Measurements from ENCODE around the gene NELFA. TPM values are rescaled to one million over a fixed set of nuclear protein-coding genes. Genes with fewer than 3 reads are reported as not detected.

NELFA gene
- total RNA-seq, 1 experiment from 2014 or later, result 19.4 TPM

DNA sequence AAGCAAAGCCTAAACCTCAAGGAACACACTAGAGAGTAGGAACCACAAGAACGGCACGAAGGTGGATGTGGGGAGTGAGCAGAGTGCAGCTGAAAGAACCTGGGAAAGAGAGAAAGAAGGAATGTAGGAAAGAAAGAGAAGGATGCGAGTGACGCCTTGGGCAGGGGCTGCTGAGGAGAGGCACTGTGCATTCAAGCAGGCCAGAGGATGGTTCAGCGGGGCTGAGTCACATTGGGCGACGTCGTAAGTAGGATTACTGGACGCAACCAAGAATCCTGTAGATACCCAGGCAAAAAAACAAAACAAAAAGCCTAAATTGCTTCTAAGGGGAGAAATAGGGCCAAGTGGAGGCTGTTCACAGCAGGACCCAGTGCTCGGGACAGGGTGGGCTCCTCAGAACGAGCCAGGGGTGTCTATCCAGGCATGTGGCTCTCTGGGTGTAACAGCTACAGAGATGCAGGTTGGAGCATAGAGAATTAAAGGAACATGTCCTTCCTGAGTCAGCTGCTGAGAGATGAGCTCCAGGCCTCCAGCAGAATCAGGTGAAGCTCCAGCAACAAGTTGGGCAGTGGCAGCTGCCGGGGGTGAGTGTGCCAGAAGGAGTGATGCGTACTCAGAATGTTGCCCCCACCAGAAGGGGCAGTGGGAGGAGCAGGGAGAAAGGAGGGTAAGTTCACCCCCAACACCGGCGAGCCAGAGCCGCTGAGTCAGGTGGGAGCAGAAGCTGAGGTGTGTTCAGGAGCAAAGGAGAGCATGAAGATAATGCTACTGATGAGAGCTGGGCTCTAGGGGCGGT is 38.6 kb downstream of the NELFA start:
- DNase-seq (ENCODE audit: extremely low read depth, low read depth), result no peak

DNA sequence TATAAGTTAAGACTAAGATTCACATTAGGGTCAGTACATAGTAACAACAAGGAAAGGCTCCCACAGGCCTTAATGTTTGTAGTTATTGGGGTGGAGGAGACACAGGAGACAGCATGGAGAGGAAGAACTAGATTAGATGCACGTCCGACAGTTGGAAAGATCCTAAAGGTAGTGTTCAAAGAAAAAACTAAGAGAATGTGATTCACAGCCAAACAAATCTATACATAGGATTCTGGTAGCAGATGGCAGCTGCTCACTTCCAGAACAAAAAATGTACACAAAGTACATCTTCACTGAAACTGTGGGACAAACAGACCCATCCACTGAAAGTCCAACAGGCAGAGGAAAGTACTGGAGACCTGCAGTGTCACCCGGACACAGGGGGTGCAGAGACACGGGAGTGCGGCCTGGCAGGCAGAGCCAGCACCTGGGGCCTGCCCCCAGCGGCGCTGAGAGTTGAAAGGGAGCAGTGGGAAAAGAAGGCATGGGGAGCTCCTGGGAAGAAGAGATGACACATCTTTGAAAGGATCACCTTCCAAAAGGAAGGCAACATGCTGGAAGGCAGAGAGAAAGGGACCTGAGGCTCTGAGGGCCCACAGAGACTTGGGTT is 40.0 kb downstream of the NELFA start:
- no peak for DNase-seq (ENCODE audit: extremely low read depth, low read depth)

DNA sequence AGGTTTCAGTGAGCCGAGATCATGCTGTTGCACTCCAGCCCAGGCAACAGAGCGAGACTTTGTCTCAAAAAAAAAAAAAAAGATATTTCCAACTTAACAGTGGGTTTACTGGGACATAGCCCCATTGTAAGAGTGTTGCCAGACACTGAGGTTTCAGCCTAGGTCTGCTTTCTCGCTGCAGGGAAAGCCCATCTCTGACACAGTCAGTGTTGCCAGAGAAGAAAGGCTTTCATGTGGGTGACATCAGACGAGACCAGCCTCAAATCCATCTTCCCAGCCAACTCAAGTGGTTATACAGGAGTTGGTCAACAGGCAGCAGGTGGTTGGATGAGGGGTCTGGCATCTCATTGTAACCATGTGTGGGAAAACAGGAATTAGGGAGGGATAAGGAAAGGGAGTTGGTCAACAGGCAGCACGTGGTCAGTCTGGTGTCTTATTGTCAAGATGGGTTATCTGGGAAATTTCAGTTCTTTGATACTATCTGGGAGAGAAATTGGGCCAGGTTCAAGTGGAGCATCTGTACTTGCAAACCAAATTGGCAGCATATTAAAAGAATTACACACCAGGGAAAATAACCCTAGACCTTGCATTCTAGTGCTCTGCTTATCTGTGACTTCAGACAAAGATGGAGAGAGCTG is 41.1 kb downstream of the NELFA start:
- no peak for DNase-seq (ENCODE audit: extremely low read depth, low read depth)

DNA sequence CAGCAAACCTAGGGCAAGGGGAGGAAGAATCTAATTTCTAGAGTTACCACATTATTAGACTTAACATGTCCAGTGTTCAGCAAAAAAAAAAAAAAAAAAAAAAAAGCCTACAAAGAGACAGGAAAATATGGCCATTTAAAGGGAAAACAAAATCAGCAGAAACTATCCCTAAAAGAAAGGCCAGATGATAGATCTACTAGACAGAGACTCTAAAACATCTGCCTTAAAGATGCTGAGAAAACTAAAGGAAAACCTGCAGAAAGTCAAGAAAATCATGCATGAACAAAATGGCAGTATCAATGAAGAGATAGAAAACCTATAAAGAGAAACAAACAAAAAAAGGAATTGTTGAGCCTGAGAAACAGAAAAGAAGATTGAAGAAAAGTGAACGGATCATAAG is 43.8 kb downstream of the NELFA start:
- DNase-seq (ENCODE audit: extremely low read depth, low read depth), result no peak

DNA sequence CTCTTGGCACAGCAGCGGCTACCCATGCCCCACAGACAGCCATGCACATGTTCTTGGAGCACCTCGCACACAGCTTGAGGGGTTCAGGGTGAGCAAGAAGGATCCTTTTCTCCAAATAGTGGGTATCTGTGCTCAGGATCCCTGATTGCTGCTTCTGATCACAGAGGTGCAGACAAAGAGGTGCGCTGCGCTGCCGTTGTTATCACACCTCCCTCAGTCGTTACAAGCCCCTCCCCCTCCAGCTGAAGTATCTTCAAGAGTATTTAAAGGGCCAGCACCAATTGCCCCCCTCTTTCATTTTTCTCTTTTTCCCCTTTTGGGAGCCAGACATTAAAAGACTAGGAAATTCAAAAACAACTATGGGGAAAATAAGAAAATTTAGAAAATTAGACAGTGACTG is 44.3 kb downstream of the NELFA start:
- DNase-seq (ENCODE audit: extremely low read depth, low read depth), result no peak

DNA sequence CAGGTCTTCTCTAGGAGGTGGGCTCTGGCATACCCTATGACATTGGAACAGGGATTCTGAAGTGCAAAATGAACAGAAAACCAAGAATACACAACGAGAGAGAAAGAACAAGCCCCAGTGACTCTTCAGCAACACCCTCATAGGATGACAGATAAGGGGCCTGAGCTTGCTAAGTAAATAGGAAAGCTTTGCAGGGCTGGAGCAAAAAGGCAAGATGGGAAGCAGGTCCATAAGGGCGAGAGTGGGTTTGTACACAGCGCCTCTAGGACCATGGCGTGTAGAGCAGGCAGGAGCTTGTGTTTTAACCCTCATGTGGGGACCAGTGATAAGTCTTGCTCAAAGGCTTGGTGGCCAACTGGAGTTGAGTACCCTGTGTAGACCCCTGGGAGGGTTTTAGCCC is 45.8 kb downstream of the NELFA start:
- no peak for DNase-seq (ENCODE audit: extremely low read depth, low read depth)

DNA sequence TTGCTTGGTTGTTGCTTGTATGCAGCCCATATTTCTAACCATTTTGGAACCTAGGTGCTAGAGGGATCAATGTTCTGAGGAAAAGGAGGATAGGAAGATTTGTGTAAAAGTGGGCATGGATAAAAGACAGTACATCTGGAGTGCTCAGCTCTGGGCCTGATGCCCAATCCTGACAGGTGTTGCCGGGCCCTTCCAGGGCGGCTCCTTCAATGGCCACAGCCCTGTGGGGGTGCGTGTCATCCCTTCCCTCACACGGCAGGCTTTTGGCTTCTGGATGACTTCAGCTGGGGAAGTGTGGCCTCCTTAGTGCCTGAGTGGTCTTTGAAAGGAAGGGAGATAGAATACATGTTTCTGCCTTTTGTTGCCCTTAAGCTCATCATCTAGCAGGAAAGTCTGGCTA is 47.2 kb downstream of the NELFA start:
- DNase-seq (ENCODE audit: extremely low read depth, low read depth), result no peak

DNA sequence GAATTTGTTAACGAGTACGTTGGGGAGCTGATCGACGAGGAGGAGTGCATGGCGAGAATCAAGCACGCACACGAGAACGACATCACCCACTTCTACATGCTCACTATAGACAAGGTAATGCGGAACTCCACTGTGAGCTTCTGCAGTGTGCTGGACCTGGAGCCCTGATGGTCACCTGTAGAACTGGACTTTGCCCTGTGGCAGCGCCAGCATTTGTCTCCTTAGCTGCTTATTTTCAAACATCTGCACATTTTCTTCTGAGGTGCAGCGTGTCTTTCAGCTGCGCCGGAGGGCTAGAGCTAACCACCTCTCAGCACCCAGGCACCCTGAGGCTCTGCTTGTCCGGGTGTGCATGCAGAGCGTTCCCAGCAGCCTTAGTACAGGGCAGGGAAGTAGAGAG is 47.7 kb downstream of the NELFA start:
- no peak for DNase-seq (ENCODE audit: extremely low read depth, low read depth)

DNA sequence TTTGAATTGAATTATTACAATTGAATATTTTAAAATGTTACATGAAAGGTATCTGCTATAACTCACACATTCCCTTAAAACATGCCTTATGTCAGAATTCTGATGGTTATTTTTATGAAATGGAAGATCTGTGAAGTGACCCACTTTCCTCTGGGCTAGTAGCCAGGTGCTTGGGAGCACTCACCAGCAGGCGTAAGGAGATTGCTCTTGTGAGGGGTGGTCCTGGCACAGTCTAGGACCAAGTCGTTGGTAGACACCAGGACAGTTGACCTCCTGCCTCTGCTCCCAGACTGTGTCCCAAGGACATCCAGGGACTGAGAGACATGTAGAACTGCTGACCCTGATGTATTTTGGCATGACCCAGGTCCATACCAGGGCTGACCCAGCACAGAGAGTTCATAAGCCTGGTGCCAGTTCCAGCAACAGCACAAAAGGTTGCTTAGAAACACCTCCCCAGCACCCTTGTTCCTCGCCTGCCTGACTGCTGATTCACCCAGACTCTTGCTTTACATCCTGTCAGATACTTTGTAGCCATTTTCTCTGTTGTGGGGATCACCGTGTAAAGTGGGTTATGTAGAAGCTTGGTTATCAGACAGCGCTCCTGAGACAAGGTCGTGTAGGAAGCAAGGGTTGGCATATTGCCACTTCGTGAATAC is 48.5 kb downstream of the NELFA start:
- no peak for DNase-seq (ENCODE audit: extremely low read depth, low read depth)

DNA sequence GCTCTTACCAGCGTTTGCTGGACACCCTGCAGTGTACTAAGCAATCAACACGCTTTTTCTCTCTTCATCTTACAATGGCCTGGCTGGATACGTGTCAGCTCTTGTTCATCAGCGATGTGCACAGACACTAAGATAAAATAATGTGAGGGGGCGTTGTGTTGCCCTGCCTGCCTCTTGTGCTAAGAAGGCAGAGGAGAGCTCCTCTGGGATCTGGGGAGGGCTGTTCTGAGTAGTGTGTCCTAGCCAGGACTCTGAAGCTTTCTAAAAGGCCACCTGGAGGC is 49.7 kb downstream of the NELFA start:
- DNase-seq (ENCODE audit: extremely low read depth, low read depth), result no peak

DNA sequence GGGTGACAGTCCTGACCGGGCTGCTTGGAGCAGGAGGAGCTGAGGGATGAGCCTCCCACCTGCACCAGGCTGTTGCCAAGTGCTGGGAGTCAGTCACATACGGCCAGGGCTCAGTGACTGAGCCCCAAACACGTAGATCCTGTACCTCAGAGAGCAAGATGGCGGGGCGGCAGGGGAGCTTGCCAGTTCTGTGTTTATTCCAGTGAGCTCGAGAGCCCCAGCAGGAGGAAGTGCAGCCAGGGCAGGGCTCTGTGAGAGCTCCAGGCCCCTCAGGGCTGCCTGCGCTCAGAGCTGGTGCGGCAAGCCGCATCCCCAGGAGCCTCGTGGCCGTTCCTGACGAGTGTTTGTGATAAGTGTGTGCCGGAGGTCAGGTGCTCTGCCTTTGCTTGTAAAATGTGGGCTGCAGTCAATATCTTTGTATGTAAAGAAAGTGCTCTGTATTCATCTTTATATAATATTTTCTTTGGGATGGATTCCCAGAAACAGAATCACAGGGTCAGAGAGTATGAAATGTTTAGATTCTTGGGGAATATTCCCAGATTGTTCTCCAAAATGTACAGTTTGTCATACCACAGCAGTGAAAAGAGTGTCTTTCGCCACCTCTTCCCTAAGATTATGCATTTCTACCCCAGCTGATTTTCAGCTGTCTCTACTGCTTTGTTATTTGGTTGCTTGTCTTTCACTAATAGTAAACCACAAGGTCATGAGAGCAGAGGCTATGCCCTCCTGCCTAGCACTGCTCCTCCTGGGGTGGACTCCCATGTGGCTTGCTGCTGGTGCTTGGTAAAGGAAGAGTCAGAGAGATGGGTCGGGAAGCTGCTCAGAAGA is 50.3 kb downstream of the NELFA start:
- no peak for DNase-seq (ENCODE audit: extremely low read depth, low read depth)

DNA sequence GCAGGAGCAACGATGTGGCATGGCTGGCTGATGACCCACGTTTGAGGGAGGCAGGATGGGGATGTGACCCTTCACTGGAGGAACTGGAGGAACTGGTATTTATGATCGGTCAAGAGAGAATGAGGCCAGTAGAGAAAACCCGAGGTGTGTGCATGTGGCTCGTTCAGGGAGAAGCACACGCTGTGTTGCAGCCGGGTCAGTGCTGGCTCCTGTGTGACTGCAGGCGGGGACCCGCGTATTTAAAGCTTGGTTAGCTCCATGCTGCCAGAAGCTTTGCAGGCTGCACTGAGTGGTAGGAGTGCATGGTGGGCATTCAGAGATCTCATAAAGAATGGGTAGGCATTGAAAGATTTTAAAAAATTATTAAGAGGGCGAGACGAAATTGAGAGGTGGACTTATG is 52.1 kb downstream of the NELFA start:
- no peak for DNase-seq (ENCODE audit: extremely low read depth, low read depth)

DNA sequence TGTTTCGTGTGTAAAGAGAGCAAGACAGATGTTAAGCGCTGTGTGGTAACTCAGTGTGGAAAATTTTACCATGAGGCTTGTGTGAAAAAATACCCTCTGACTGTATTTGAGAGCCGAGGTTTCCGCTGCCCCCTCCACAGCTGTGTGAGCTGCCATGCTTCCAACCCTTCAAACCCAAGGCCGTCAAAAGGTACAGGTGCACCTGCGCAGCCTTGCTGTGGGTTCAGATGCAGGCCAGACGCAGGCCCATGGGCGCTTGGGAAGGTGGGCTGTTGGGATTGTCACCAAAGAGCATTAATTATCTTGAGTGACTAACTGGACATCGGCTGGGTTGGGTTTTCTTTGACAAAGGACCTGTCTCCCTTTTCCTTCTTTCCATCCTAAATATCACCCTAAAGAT is 55.4 kb downstream of the NELFA start:
- no peak for DNase-seq (ENCODE audit: extremely low read depth, low read depth)

DNA sequence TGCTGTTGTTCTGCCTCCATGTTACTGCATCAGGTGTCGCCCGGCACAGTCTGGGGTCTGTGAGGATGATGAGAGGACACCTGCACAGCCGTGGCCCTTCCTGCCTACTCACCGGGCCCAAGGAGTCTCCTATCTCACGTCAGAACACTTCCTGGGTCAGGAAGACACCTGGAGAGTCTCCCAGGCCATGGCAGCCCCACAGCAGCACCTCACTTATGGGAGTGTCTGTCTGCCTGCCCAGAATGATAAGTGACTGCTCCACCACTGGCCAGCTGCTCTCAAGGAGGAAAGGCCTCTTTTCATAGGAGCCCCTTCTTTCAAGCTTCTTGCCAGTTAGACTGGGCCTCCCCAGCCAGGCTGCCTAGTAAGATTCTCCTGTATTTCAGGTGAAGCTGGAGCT is 56.1 kb downstream of the NELFA start:
- no peak for DNase-seq (ENCODE audit: extremely low read depth, low read depth)

DNA sequence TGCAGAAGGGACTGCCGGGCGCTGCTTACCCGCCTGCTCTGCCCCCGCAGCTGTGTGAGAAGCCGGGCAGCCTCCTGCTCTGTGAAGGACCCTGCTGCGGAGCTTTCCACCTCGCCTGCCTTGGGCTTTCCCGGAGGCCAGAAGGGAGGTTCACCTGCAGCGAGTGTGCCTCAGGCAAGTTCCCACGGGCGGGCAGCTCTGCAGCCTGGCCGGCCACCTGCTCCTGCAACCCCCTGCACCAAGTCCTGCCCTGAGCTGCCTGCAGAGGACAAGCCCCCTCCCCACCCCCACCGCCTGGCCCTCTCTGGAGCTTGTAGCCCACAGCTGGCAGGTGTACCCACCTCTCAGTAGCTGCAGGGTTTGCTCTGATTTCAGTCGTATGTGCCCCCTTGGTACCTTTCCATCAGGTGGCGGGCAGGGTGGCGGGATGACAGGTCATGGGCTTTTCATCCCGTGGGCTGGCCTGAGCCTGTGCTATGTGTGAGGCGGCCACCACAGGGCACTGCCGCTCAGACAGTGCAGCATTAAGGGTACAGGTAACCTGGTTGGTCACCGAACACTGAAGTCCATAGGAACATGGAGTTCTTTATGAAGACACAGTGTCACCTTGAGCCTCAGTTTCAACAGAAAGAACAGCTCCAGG is 56.6 kb downstream of the NELFA start:
- DNase-seq (ENCODE audit: extremely low read depth, low read depth), result no peak

DNA sequence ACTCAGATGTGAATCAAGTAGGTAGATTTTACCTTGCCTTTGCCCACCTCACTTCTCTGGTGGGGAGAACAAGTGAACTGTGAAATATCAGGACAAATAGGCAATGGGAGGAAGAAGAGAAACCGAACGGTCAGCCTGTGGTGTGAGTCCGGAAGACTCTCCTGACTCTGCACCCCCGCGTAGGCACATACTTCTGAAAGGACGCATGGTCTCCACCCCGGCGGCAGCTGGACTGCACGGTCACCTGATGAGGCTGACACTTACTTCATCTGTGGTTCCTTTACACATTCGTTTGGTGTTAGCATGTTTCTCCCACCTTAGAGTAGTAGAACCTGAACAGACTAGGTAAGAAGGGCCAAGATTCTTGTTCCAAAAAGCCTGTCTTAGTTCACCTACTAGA is 58.4 kb downstream of the NELFA start:
- no peak for DNase-seq (ENCODE audit: extremely low read depth, low read depth)

DNA sequence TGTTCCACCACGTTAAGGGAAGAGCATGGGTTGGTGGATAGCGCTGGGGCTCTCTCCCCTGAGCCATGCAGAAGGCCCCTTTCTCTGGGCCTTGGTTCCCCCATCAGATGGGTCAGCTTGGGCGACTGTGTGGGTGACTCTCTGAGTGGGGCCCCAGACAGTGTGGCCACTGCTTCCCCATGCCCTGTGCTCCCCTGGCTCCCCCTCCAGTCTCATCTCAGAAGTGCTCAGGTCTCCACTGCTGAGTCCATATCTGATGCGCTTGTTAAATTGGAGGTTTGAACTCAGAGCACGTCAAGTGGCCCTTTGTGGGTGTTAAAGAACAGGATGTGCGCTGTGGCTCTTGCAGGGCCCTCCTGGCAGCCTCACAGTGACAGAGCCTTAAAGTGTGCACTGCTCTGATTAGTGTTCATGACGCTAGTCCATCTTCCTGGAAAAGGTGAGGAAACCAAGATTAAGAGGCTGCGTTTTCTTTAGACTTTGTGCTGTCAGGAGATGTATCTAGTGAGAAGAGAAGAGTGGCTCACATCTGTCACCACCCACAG is 59.8 kb downstream of the NELFA start:
- no peak for DNase-seq (ENCODE audit: extremely low read depth, low read depth)

DNA sequence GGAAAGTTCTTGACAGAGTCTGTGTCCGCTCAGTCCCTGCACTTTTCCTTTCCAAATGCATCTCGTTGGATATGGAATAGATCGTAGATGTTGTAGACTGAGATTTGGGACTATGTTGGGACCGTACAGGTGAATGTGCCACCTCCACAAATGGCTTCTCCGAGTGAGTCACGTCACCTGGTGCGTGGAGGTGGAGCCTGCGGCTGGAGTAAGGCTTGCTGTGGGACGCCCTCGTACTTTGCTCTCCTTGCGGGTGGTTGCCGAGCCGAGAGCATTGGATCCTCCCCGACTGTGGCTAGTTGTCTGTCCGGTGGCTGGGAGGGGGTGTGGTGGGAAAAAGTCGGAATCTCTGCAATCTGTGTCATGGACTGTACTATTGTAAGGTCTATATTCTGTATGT is 60.5 kb downstream of the NELFA start:
- DNase-seq (ENCODE audit: extremely low read depth, low read depth), result no peak

DNA sequence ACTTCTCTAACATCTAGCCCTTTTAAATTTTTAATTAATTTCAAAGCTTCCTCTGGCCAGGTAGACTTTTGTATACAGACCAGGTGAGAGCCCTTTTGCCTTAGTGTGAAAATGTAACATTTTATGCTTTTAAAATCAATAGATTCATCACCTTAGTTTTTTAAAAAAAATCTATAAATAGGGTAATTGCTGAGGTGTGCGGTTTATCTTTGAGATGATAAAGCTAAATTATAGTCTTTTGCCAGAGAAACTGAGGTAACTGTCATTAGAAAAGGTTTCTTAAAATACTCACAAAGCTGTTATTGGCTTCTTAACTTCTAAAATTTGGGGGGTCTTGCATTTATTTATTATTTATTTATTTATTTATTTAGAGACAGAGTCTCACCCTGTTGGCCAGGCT is 62.9 kb downstream of the NELFA start:
- no peak for DNase-seq (ENCODE audit: extremely low read depth, low read depth)

Measured in NCI-H460 (cell line).